AG08396 (cell line): ENCODE measurements around the gene LCP1.

Experiments used
- DNase-seq: peaks from one replicate; pipeline ENCODE4 v3.0.0; 2012; ENCODE audit warnings: low spot score, mixed read lengths

Gene LCP1

DNA sequence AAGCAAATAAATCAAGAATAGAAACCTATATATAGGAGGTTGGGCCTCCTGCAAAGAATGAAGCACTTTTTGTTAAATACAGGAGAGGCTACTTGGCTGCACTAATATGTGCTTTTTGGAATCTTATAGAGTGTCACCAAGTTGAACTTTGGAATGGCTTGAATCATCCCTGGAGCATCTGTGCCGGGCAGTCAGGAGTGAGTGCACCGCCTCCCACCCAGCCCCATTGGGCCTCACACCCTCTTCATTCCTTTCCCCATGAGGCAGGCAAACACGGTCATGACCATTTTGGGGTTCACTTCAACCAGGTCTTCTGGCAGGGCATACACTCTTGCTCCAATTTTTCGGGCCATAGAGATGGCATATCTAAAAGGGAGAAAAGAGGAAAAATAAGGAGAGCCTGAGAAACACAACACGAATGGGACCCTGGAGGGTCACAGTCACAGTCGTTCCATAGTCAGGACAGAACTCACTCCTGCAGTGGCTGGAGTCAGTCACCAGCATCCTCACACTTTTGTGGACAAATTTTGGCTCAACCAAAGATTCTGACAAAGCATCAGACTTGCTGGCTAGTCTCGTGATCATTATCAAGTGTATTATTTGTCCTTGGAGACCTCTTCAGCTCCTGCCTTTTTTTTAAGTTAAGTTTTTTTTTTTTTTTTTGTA lies 54.5 kb downstream of the LCP1 start:
- DNase-seq, result no peak

DNA sequence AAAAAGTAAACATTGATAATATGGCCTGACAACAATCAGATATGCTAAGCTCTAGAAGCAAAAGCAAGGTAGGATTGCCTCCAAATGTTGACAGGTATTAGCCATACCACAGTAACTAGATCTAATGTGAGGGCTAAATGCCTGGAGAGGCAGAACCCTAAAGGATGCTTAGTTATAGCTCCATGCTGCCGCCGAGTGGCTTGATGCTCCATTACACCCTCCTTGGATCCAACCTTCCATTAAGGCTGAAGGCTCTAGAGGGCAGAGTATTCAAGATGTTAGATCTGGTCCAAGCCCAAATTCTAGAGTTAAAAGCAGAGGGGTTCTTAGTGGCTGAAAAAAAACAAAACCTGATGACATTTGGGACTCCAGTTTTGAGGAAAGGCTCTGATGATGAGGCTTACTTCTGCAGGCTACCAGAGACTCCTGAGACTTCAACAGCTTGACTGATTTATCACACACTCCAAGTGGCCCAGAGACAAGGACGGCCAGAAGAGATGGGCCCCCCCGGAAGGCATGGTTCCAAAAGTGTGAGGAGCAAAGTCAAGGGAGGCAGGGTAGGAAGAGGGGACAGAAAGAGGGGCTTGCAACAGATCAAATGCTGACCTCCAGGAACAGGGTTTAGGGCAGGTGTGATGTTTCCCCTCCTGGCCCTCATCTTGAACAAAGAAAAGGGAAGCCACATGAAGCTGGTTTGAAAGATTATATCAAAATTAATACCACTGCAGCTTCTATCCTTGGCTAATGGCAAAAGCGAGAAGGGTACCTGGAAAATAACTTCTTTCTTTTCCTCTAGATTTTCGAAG lies 55.2 kb downstream of the LCP1 start:
- peak; percentile 67 for DNase-seq

DNA sequence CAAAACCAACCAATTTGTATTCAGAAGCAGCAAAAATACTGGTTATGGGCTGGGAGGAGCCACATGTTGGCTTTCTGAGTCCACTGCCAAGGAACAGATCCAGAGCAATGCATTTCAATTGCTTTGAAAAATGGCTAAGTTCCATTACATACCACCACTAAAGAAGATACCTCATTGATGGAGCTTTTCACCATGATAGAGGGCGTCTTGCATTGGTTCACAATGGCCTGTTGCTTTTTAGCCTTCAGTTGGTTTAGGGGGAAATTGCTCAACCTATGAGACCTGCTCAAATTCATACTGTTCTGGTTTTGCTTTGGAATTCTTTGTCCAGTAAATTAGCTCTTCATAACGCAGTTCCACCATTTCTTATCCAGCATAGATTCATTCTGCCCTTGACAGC lies 55.9 kb downstream of the LCP1 start:
- no peak for DNase-seq

DNA sequence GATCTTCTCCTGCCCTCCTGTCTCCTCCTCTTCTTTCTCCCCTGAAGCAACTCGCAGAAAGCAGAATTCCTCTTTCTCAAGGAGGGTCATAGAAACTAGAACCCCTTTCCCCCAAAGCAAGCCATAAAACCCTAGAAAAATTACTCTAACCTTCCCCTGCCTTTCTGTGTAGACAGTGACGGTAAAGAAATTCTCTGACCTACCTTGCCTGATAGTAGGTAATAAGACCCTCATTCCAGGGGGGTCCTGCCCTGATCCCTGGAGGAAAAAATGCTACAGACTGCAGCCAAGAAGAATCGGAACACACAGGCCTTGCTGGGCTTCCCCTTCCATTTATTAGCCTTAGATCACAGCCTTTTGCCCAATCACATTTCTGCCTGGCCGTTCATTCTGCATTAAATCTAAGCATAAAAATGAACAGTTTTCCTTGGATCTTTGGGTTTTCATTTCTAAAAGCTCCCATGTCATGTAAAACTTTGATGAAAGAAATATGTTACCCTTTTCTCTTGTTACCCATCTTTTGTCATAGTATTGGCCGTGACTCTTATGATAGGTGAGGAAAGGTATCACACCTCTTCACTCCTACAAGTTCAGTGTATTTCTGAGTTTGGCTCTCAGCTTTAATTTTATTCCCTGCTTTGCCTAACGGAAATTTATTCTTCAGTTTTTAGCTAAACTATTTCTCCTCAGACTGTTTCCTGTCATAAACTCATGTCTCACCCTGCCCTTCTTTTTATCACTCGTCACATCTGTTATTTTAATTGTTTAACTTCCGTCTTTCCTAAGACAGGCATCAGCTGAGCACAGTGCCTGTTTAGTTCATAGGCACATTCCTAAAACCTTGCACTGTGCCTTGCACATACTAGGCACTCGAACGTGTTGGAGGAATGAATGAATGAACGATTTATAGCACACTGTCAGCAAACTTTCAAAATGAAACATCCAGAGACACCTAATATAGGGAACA lies 56.7 kb downstream of the LCP1 start:
- DNase-seq, result no peak

DNA sequence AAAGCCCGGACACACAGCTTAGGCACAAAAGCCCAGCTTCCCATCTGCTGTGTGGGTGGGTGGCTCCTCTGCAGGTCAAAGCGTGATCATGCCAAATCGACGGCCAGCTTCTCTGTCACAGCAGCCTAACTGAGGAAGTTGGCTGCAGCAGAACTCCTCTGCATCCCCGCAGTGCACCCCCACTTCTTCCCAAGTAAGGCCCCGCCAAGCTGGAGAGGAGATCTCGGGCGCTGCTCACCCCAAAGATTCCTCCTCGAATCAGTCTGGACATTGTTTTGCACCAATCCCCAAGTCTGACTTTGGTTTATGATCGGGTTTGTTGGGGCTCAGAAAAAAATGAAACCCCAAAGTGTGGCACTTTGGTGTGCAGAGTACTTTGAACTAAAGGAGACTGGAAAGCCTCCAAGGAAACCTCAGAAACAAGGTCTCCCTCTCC lies 57.4 kb downstream of the LCP1 start:
- DNase-seq, result no peak

DNA sequence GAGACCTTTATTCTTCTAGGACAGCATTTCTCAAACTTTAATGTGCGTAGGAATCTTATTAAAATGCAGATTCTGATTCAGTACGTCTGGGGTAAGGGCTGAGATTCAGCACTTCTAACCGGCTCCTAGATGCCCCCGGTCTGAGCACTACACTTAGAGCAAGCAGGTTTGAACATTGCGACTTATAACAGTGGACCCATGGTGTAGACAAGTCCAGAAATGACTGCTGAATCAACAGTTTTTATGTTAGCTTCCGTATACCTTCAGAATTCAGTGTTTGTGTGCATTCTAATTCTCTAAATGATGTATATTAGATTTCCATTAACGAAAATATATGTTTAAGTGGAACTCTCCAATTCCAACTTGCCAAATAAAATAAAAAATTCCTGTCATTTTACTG lies 59.7 kb downstream of the LCP1 start:
- DNase-seq, result no peak

DNA sequence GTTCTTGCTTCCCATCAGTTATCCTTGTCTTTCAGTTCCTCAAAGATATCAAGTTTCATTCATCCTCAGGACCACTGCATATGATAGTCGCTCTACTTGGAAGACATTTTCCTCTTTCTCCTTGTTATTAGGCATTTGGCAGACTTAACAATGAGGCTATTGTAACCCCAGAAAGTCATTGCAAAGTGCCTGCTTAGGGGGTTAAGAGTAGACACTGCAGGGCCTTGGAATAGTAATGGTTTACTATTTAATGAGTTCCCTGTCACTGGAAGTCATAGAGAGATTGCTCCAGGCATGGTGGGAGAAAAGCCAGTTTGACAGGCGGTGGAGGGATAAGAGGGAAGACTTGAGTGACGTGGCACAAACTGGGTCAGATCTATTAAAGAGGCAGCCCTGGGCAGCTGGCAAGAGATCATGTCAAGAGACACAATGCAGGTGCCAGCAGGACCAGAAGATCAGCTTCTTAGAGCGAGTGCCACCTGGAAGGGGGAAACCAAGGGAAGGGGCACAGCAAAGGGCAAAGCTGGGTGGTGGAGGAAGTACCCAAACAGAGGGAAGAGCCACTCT lies 60.3 kb downstream of the LCP1 start:
- DNase-seq, result no peak

DNA sequence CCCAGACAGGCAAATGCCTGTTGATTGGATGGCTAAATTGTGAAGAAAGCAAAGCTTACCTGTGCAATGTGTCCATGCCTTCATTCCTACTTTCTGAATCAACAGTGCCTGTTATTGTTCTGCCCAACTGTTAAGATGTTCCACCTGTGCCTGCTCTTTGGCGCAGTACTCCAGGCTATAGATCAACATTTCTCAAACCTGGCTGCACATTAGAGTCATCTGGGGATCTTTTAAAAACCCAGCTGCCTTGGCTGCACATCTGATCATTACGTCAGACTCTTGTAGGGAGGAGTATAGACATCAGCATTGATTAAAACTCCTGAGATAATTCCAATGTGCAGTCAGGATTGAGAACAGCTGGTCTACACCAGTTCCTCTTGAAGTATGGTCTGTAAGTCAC lies 60.9 kb downstream of the LCP1 start:
- no peak for DNase-seq

DNA sequence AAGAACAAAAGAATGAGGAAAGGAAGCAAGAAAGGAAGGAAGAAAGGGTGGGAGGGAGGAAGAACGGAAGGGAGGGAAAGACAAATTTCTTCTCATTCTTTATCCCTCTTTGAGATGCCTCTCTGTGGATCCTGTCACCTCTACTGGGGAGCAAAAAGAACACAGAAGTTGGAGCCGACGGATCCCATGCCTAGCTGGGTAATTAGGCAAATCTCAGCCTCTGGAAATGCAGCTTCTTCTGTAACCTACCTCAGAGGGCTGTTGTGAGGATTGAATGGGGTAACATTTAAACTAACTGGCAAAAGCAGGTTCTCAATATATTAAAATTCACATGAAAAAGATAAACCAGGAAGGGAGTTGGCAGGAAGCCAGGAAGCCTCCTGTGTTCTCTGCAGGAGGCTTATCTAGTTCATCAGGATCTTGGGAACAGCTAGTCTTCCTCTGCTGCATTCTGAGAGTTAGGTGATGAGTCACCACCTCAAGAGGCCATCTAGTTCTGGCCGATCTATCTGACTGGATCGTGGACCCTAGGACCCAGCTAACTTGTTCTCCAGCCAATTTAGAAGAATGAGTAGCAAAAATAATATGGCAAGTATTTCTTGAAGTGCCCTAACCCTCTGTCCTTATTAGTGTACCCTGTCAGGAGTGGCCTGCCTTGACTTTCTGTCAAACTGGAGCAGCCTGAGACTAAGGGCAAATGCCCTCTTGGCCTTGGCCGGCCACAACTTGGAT lies 61.9 kb downstream of the LCP1 start:
- no peak for DNase-seq

DNA sequence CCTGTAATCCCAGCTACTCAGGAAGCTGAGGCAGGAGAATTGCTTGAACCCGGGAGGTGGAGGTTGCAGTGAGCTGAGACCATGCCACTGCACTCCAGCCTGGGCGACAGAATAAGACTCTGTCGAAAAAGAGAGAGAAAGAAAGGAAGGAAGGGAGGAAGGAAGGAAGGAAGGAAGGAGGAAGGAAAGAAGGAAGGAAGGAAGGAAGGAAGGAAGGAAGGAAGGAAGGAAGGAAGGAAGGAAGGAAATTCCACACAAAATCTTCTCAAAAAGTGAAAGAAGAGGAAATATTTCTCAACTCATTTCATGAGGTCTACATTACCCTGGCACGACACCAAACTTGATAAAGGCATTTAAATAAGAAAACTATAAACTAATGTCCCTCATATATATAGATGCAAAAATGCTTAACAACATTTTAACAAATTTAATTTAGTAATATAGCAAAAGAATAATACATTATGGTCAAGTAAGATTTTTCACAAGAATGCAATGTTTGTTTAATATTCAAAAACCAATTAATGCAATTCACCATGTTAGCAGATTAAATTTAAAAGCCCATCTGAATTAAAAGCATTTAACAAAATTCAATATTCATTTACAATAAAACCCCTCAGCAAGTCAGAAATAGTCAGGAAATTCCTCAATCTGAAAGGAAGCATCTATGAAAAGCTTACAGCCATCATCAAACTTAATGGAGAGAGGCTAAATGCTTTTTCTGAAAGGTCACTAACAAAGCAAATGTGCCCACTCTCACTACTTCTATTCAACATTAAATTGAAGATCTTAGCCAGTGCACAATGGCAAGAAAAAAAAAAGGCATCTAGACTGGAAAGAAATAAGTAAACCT lies 65.1 kb downstream of the LCP1 start:
- no peak for DNase-seq

DNA sequence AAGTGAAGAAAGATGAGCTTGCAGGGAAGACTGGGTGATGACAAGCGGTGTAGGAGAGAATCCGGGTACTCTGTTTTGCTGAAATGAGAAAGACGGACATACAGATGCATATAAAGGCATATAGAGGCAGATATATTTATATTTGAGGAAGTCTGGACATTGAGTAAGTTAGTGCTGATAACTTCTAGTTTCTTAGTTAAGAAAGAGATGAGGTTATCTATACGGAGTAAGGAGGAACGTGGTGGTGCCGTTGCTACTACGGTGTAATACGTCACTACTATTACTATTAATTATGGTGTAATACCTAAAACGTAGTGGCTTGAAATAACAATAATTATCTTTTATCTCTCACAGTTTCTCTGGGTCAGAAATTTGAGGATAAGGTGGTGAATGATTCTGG lies 67.4 kb downstream of the LCP1 start:
- no peak for DNase-seq

DNA sequence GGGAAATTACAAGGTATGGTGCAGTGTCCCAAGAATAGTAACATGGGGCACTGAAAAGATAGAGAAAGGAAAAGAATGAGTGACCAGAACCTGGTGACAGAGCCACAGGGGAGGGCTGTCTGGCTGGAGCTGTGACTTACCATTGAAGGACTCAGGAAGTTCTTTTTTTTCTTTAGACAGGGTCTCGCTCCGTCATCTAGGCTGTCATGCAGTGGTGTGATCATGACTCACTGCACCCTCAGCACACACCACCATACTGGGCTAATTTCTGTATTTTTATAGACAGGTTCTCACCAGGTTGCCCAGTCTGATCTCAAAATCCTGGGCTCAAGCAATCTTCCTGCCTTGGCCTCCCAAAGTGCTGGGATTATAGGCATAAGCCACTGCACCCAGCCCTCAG lies 68.4 kb downstream of the LCP1 start:
- no peak for DNase-seq

DNA sequence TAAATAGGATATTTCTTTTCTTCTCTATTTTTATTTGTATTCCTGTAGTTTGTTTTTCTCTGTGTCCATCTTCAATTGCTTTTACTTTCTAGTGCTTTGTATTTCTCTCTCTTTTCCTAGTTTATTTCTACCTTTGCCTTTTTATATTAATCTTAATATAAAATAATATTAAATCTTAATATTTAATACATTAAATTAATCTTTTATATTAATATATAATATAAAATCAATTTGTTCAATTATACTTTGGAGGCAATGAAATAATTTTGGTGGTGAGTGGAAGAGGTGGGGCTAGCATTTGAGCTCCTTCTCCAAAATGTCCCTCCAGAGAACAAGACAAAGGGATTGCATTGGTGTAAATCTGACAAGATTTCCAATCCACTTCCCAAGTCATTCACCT lies 70.8 kb downstream of the LCP1 start:
- no peak for DNase-seq

DNA sequence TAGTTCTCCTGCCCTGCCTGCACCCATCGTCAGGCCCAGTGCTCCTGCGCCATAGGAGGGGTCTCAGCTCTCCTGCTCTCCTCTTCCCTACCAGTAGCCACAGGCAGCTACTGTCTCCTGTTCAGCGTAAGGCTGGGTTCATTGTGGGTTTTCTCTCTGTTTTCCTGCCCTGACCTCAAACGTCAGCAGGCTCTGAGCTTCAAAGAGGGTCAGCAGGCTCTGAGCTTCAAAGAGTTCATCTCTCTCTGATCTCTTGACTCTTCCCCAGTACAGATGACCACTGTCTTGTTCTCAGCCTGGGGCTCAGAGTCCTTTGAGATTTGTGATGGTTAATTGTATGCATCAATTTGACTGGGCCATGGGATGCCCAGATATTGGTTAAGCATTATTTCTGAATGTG lies 72.5 kb downstream of the LCP1 start:
- no peak for DNase-seq

DNA sequence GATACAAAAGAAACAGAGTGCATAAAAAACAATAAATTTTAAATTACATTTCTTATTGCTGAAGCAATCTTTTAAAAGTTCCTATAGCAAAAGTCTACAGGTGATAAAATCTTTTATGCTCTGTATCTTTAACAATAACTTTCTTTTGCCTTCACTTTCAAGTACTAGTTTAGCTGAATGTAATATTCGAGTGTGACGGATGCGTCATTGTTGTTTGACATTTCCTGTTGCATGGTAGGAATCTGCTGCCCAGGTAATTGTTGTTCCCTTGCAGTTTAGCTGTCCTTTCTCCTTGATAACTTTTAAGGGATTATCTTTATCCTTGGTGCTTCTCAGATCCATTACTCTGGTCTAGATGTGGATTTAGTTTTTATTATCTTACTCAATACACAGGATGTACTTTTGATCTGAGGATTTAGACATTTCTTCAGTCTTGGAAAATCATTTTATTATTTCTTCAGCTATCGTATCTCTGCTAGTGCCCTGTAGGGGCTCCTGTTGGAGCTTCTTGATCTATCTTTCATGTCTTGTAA lies 75.1 kb downstream of the LCP1 start:
- DNase-seq, result no peak

DNA sequence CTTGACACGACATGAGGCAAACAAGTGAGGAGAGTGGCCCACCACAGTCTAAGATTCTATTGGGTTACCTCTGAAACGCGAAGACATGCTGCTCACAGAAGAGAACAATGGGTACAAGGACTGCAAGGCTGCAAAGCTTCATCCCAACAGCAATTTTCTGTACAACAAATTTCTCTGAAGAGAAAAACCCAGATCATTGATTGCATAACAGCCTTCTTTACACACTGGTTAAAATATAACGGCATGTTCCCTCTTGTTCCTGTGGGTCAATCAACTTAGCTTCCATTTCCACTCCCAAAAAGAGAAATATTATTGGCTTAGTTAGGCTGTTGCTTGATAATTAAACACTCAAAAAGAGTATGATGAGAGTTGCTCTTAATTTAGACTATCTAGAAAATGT lies 77.1 kb downstream of the LCP1 start, which contains the start of gene CPB2:
Gene CPB2, minus strand, starts transcription at position 166 of the 400 bp plus-strand sequence. Its CDS starts 24 bp downstream, at position 142.
- no peak for DNase-seq

DNA sequence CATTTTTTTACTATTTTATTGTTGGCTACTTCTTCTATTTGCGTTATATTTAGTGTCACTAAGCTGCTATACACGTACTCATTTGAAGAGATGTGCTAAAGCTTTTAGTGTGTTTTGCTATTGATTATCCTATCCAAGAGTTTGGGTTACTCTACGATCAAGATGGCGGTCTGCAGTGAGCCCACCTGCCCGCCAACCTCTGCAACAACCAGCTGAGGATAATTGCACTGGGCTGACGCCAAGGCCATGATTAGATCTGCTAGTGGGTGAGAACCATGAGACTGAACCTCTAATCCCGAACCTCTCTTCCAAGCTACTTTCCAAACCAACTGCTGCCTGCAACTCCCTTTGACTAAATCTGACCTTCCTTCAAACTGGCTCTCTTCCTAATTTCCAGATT lies 78.9 kb downstream of the LCP1 start:
- DNase-seq, result no peak

DNA sequence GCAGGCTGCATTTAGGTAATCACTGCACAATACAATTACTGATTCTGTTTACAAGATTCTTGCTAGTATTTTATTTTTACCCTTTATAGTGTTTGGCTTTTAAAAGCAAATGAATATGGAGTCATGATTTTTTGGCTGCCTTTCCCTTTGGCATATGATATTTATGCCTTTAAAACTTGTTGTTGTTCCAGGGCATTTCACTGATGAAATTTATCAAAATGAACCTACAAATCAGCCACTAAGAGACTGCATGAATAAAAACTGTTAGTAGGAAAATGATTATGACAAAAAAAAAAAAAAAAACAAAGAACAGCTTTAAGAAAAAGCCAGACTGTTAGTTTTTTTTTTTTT lies 79.7 kb downstream of the LCP1 start:
- no peak for DNase-seq

DNA sequence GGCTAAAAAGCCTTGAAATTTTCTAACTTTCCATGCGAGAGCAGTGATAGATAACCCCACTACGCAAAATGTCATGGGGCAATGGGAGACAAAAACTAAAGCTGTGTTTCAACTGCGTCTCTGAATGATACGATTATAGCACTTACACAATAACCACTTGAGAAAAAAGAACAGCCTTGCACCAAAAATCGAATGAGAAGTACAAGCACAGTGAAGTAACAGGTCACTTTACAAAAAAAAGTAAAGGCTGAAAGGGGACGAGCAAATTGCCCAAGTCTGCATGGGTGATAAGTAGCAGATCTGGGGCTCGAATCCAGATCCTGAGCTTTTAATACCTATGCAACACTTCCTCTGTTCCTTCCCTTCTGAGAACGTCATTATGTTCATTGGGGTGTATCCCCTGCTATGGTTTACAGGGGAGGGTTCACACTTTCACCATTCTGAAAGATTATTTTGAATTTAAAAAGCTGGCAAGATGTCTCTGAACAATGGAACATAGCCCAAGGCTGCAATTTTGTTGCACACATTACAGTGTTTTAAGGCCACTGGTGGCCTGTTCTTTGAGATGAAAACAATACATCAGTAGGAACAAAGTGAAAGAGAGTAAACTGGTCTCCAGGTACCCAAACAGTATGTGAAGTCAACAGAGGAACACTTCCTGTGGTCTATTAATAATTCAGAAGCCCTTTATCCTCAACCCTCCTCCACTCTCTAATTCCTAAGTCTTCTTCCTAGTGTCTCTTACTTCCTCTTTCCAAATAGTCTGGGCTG lies 80.3 kb downstream of the LCP1 start:
- DNase-seq, result no peak

DNA sequence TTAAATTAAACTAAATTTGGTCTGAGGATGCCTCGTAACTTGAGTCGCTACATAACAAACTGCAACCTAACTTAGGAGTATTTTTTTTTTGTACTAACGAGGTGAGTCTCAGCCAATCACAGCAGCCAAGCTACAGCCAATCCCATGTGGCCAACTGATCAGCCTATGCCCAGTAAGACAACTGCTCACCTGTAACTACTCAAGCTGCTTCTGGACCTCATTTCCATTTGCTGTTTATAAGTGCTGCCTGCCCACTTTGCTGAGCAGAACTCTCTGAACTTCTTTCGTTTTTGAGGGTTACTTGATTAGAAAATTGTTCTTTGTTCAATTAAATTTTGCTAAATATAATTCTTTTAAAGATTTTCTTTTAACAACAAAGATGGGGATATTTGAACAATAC lies 81.0 kb downstream of the LCP1 start:
- no peak for DNase-seq
